ENCODE measurements around the gene NIP7. TPM values are rescaled to one million over a fixed set of nuclear protein-coding genes. Genes with fewer than 3 reads are reported as not detected.
"Not testable (repeated sequence)": the region's sequence is repeated elsewhere in the genome, so short reads cannot be mapped to it uniquely, and the experiment has no call there.

Gene NIP7
- total RNA-seq = 26.5 and 26.6 TPM in 2 replicates

GRCh38 chr16:69339289-69340094, at the start of gene NIP7, which contains the start of gene COG8:
Gene NIP7, plus strand, starts transcription at chr16:69339772. Its CDS starts 58 bp downstream, at chr16:69339830.
Gene COG8, minus strand, starts transcription at chr16:69339564. Its CDS starts 12 bp downstream, at chr16:69339552.
- no peaks in the 10 kb centered on the region for H3K27me3 ChIP-seq (ENCODE audit: control insufficient read depth, insufficient read depth, low read length)
- TF ChIP-seq CTCF (IDR thresholded peaks at IDR 0.05; ENCODE audit: insufficient read depth, low read length, poor library complexity, severe bottlenecking) = peak; percentile 79
- H3K4me3 ChIP-seq (ENCODE audit: low read depth, low read length) = peak within 1 kb of the TSS; percentile 85
- DNase-seq (ENCODE audit: low read depth) = peak; percentile 96
- peaks cover 1% of the 10 kb centered on the region for H3K36me3 ChIP-seq (ENCODE audit: control insufficient read depth, insufficient read depth, low read length)

- not testable (repeated sequence) for DNase-seq (ENCODE audit: low read depth); H3K4me3 ChIP-seq (ENCODE audit: low read depth, low read length); H3K27me3 ChIP-seq (ENCODE audit: control insufficient read depth, insufficient read depth, low read length); H3K36me3 ChIP-seq (ENCODE audit: control insufficient read depth, insufficient read depth, low read length)
These were observed 47.9 kb upstream of the NIP7 start for GRCh38 chr16:69291657-69292056.

- no peaks in the 10 kb centered on the region for H3K27me3 ChIP-seq (ENCODE audit: control insufficient read depth, insufficient read depth, low read length)
- no peak for DNase-seq (ENCODE audit: low read depth)
- no peaks in the 10 kb centered on the region for H3K36me3 ChIP-seq (ENCODE audit: control insufficient read depth, insufficient read depth, low read length)
- no peak for TF ChIP-seq CTCF (IDR thresholded peaks at IDR 0.05; ENCODE audit: insufficient read depth, low read length, poor library complexity, severe bottlenecking)
- H3K4me3 ChIP-seq (ENCODE audit: low read depth, low read length) = no peak overlapping the region
These were observed 46.2 kb upstream of the NIP7 start for GRCh38 chr16:69293401-69293800.

GRCh38 chr16:69294051-69294450, 45.5 kb upstream of the NIP7 start:
- H3K27me3 ChIP-seq (ENCODE audit: control insufficient read depth, insufficient read depth, low read length) = no peaks in the 10 kb centered on the region
- no peak for DNase-seq (ENCODE audit: low read depth)
- TF ChIP-seq CTCF (IDR thresholded peaks at IDR 0.05; ENCODE audit: insufficient read depth, low read length, poor library complexity, severe bottlenecking) = no peak
- no peaks in the 10 kb centered on the region for H3K36me3 ChIP-seq (ENCODE audit: control insufficient read depth, insufficient read depth, low read length)
- H3K4me3 ChIP-seq (ENCODE audit: low read depth, low read length) = no peak overlapping the region

GRCh38 chr16:69296771-69297170, 42.8 kb upstream of the NIP7 start:
- H3K36me3 ChIP-seq (ENCODE audit: control insufficient read depth, insufficient read depth, low read length); H3K4me3 ChIP-seq (ENCODE audit: low read depth, low read length); DNase-seq (ENCODE audit: low read depth); H3K27me3 ChIP-seq (ENCODE audit: control insufficient read depth, insufficient read depth, low read length): not testable (repeated sequence)

- TF ChIP-seq CTCF (IDR thresholded peaks at IDR 0.05; ENCODE audit: insufficient read depth, low read length, poor library complexity, severe bottlenecking) = no peak
- DNase-seq (ENCODE audit: low read depth) = no peak
- Histone ChIP-seq H3K36me3 (ENCODE audit: control insufficient read depth, insufficient read depth, low read length) (no peaks in the 10 kb centered on the region), H3K27me3 (ENCODE audit: control insufficient read depth, insufficient read depth, low read length) (no peaks in the 10 kb centered on the region), H3K4me3 (ENCODE audit: low read depth, low read length) (no peak overlapping the region)
These were observed 41.3 kb upstream of the NIP7 start for GRCh38 chr16:69298261-69298660.

GRCh38 chr16:69301187-69301586, 38.4 kb upstream of the NIP7 start:
- TF ChIP-seq CTCF (IDR thresholded peaks at IDR 0.05; ENCODE audit: insufficient read depth, low read length, poor library complexity, severe bottlenecking) = no peak
- H3K4me3 ChIP-seq (ENCODE audit: low read depth, low read length) = no peak overlapping the region
- H3K27me3 ChIP-seq (ENCODE audit: control insufficient read depth, insufficient read depth, low read length) = no peaks in the 10 kb centered on the region
- no peaks in the 10 kb centered on the region for H3K36me3 ChIP-seq (ENCODE audit: control insufficient read depth, insufficient read depth, low read length)
- no peak for DNase-seq (ENCODE audit: low read depth)
